HG03565 (cell line): Measurements from ENCODE around the gene TNFRSF13B.
"Not testable (repeated sequence)": the region's sequence is repeated elsewhere in the genome, so short reads cannot be mapped to it uniquely, and the experiment has no call there.

Experiments
- ATAC-seq: cut with Tn5 transposase; IDR thresholded peaks from one replicate; pipeline ENCODE4 v1.9.1; 2021; ENCODE audit warnings: mild to moderate bottlenecking, moderate library complexity; ENCODE audit not compliant: unreplicated experiment

Gene TNFRSF13B

GRCh38 chr17:16929035-16929680 is 42.8 kb downstream of the TNFRSF13B start:
- ATAC-seq, result no peak

DNA sequence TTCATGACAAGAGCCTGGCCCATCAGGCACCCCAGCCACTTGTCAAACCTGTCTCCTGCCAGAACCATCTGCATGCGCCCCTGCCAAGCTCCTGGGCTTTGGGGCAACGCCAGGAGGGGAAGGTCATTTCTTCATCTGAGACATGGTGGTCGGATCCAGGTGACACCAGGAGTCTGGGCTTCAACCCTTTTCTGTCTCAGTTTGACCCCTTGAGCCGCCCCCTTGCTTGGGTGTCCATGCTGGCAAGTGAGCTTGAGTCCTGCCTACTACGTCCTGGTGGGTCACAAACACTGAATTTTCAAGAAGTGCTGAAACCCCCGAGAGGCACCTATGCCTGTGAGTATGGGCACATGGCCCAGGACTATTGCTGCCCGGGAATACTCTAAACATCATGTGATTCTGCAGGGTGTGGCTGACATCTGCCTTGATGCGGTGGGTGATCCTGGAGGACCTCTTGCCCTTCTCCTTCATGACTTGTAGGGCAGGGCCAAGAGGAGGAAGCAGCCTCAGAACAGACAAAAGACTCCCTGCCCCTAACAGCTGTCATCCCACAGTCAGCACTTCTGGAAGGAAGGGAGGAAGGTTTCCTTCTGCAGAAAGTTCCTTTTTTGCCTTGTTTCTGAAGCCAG is 43.4 kb downstream of the TNFRSF13B start:
- ATAC-seq, result no peak

GRCh38 chr17:16927641-16928321 is 44.1 kb downstream of the TNFRSF13B start:
- ATAC-seq, result no peak

DNA sequence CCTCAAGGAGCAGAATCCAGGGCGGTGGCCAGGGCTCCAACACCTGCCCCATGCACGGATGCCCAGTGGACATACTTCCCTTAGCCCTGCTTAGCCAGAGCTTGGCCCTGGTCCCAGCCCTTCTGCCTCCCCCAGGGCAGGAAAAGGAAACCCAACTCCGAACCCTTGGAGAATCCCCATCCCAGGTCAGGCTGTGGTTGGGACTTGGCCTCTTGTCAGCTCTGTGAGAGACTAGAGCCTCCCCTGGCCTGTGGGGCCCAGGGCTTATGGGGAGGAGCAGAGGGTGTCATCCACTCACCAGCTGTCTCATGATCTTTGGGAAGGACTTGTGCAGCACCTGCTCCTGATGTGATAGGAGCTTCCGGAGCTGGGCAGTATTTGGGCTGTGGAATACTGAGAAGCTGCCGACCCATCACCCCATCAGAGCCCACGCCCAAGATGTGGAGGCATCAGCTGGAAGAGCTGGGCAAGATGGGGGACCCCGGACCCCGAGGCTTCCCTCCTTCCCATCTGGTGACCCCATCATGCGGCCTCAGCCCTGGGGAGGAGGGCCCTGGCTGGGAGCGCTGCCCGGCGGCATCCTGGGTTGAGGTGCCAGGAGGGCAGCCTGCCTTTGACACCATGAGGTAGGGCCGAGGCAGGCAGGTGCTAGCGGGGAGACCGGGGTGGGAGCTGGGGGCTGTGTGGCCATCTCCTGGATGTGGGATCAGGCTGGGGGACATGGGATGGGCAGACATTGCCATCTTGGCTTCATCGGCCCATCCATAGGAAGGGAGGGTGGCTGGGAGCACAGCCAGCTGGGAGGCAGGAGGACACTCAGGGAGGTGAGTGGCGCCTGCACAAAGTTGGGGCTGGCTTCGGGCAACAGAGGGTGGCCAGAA is 45.1 kb downstream of the TNFRSF13B start:
- no peak for ATAC-seq

GRCh38 chr17:16926061-16926511 is 45.8 kb downstream of the TNFRSF13B start:
- ATAC-seq, result no peak

GRCh38 chr17:16925461-16926060 is 46.4 kb downstream of the TNFRSF13B start:
- ATAC-seq, result no peak

DNA sequence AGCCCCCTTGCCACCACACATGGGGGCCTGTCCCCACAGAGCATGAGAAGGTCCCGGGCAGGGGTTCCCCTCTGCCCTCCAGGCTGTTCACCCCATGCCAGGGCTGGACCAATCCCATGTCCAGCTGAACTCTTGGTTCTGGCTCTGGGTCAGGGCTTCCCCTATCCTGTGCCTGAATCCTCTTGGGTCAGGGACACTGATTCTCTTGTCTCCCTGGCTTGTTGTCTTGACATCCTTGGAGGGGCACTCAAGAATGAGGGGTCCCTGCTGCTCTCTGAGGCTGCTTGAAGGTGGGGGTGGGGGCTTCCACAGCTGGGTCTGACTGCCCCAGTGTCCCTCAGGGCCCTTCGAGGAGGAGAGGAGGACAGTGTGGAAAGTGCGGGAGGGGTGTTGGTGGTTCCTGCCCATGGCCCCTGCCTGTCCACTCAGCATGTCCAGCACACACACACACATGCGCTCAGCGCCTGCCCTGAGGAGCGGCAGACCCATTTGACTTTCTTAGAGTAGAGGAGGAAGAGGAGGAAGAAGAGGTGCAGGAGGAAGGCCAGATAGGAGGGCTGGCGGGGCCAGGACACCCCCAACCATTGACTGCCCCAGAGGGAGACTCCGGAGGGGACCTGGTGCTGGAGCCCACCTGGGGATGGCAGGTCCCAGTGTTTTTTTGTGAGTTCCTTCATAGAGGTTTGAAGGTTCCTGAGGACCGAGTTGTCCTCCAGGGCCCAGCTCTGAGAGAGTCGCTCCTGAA is 47.0 kb downstream of the TNFRSF13B start:
- no peak for ATAC-seq

DNA sequence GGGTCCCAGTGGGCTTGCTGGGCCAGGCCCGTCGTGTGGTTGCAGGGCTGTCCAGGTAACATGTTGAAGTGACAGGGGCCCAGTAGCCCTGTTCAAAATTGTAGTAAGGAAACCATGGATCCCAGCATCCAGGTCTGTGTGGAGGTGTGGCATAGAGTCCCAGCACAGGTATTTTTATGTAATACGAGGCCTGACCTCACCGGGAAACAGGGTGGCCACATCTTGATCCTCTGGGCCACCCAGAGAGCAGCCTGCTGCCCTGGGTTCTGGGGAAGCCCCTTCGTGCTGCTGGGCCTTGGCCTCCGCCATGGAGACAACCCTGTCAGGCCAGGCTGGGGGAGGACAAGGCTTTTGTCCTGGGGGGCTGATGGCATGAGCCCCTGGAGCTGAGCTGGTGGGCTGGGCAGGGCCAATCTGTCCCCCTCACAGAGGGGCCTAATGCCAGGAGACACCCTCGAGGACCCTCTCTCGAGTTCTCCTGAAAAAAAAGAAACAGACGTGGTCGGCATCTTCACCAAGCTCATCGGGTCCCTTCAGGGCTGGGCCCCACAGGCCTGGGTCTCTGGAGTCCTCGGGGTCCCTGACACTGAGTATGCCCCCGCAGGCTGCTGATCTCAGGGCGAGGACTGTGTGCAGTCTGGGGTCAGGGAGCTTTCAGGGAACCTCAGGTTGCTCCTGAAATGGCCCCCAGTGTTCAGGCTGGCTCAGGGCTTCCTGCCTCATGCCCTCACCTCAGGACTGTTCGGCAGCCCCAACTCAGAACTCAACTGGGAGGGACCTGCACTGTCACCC is 47.8 kb downstream of the TNFRSF13B start:
- ATAC-seq, result no peak

GRCh38 chr17:16923097-16923903 is 48.6 kb downstream of the TNFRSF13B start:
- ATAC-seq, result no peak

DNA sequence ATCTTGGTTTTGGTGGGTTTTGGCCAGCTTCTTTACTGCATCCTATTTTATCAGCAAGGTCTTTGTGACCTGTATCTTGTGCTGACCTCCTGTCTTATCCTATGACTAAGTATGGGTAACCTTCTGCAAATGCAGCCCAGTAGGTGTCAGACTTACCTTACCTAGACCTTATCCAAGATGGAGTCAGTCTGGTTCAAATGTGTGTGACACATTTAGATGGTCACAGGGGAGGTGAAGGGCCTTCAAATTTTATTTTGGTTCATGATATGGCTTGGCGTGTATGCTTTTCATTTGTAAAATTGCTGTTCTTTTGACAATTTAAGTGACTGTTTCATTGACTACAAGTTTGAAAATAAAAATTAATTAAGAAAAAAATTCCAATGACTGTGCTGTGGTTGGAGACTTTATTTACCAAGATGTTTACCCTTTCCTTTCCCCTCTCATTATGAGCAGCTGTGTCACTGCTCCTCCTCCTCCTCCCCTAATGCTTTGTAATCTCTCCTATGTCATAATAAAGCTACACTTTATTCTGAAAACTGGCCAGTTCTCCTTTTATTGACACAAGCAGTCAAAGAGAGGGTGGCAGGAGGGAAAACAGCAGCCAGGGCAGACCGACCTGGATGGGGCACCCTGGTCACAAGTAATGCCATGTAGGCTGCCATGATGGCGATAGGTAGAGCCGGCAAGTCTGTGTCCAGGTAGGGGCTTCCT is 49.4 kb downstream of the TNFRSF13B start:
- ATAC-seq, result no peak

- not testable (repeated sequence) for ATAC-seq
Measured at GRCh38 chr17:16921451-16921850, 50.5 kb downstream of the TNFRSF13B start.

DNA sequence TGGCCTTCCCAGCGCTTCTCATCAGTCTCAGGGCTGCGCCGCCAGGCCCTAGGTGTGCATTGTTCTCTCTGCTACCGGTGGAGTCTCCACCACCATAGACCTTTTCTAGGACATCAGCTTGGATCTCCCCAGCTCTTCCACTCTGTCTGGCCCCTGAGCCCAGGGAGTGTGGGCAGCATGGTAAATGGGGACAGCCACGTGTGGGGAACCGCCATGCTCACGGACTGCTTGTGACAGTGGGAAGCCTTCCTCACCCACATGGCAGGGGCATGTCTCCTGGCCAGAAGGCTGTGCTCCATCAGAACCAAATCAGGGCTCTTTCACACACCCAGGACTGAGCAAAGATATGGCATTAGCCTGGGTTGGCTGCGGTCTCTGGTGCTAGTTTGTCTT is 51.3 kb downstream of the TNFRSF13B start:
- ATAC-seq, result no peak

GRCh38 chr17:16919663-16920627 is 52.0 kb downstream of the TNFRSF13B start:
- no peak for ATAC-seq

- ATAC-seq, result no peak
Measured at GRCh38 chr17:16918443-16918842, 53.5 kb downstream of the TNFRSF13B start.

DNA sequence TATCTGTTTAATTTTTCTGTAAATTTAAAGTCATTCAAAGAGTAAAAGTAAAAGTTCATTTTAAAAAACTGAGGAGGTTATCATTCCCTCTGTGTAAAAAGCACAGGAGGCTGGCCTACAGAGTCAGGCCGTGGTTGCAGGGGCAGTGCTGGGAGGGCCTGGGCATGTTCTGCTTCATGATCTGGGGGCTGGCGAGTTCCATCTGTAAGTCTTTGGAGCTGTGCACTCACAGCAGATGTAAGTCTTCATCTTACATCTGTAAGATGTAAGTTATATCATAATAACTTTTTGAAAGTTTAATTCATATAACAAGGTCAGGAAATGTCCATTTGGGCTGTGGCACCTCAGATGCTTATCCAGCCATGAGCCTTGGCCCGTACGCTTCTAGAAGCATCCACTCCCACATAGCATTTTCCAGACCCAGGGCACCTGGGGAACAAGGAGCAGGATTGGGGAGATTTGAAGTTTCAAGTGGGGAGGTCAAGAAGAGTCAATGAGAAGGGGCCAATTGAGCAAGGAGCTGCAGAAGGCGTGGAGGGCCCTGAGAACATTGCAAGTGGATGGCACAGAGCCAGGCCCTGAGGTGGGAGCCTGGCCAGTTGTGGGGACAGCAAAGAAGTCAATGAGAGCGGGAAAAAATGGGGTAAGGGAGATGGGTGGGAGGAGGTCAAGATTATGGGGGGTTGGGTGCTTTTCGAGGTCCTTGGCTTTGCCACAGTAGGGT is 54.1 kb downstream of the TNFRSF13B start:
- ATAC-seq, result no peak

DNA sequence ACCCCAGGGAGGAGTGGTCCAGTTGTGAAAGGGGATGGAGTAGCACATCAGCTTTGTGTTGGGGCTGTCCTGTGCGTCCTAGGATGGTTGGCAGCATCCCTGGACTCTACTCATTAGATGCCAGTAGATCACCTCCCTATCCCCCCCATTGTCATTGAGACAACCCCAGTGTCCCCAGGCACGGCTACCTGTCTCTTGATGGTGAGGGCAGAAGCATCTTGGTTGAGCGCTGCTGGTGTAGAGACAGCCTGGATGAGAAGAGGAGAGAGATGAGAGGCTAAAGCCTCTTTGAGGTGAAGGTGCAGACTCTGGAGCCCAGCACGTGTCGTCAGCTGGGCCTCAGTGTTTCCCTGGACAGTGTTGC is 55.4 kb downstream of the TNFRSF13B start:
- ATAC-seq, result no peak
